ENCODE measurements around the gene WRNIP1.

The WRNIP1 gene

DNA sequence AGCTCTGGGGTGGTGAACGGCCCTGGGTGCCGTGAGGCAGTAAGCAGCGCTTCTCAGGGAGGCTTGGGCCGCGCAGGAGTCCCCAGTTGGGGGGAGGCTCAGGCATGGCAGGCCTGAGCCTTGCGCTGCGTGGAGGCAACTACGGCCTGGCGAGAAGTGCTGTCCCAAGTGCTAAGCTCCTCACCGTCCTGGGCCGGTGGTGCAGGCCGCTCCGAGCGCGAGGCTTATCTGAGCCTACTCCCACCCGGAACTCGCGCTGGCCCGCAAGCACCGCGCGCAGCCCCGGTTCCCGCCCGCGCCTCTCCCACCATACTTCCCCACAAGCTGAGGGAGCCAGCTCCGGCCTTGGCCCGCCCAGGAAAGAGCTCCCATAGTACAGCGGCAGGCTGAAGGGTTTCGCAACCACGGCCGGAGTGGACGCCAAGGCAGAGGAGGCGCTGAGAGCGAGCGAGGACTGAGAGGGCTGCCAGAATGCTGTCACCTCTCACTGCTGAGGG lies 1.8 kb upstream of the WRNIP1 start:
- DNase-seq (ENCODE audit: low spot score): no peak

DNA sequence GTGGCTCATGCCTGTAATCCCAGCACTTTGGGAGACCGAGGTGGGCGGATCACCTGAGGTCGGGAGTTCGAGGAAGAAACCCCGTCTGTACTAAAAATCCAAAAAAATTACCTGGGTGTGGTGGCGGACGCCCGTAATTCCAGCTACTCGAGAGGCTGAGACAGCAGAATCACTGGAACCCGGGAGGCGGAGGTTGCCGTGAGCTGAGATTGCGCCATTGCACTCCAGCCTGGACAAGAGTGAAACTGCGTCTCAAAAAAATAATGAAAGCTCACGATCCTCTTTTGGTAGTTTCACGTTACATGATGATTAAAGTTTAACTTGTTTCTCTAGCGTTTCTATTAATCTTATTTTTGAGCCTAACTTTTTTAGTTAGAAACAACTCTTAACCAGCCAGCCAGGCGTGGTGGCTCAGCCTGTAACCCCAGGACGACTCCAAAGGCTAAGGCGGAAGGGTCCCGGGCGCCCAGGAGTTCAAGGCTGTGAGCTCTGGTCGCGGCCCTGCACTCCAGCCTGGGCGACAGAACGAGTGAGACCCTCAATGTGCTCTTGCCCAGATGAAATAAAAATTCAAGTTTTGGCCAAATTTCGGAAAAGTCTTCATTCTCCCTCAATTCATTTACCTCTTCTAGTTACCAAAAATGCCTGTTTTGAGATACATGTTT lies 1.2 kb upstream of the WRNIP1 start:
- DNase-seq (ENCODE audit: low spot score): no peak

DNA sequence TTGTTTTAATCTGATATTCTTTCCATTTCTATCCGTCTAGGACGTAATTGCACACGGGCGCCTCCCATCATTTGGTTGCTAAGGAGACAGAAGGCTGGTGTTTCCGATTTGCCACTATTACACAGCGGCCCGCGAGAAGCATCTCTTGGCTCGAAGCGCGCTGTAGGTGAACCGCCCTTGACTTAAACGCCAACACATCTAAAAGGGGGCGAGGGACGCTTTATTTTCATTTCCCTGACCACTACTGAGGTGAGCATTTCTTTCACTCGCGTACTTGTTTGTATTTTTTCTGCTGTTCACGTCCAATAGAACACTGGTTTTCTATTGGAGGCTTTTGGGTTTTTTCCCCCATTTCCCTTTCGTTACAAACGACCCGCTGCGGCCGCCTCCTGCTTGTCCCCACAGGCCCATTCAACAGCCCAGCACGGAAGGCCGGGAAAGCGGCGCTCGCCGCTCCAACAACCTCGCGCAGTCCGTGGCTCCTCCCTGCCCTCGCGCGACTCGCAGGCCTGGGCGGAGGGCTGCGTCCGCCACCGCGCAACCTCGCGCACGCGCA lies 505 bp upstream of the WRNIP1 start:
- peak; percentile 70 for DNase-seq (ENCODE audit: low spot score)

GRCh38 chr6:2765896-2766766 lies 938 bp downstream of the WRNIP1 start:
- DNase-seq (ENCODE audit: low spot score): peak; percentile 36

DNA sequence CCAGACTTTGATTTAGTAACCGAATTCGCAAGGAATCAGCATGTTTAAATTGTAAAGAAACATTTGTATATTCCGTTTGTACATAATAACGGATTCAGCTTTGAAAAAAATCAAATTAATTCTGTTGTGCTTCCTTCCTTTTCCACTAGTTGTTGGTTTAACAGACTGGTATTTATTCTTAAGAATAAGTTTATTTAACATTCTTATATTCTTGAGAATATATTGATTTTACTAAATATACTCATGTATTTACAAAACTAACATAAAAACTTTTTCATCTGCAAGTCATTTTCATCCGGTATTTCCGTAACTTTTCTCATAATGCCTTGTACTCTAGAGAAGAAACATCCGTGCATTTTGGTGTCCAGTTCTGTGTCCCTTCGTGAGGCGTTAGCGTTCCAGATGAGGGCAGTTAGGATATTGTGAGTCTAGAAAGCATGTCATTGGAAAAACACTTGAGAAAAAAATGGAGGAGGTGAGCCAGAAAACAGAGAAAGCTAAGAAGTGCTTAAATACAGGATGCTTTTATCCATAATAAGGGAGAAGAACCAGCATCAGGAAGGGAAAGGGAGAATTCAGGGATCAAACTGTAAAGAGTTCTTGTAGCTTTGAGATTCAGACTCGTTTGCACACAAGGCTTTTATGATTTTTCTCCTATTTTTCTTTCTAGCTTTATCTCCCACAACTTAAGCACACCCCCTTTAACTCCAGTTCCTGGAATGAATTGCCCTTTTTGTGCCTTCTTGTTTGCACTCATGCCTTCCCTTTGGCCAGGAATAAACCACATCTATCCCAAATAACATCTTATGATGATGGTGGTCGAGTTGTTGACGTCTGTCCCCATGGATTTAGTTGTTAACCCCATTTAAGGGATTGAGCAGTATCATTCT lies 1.8 kb downstream of the WRNIP1 start:
- no peak for DNase-seq (ENCODE audit: low spot score)

DNA sequence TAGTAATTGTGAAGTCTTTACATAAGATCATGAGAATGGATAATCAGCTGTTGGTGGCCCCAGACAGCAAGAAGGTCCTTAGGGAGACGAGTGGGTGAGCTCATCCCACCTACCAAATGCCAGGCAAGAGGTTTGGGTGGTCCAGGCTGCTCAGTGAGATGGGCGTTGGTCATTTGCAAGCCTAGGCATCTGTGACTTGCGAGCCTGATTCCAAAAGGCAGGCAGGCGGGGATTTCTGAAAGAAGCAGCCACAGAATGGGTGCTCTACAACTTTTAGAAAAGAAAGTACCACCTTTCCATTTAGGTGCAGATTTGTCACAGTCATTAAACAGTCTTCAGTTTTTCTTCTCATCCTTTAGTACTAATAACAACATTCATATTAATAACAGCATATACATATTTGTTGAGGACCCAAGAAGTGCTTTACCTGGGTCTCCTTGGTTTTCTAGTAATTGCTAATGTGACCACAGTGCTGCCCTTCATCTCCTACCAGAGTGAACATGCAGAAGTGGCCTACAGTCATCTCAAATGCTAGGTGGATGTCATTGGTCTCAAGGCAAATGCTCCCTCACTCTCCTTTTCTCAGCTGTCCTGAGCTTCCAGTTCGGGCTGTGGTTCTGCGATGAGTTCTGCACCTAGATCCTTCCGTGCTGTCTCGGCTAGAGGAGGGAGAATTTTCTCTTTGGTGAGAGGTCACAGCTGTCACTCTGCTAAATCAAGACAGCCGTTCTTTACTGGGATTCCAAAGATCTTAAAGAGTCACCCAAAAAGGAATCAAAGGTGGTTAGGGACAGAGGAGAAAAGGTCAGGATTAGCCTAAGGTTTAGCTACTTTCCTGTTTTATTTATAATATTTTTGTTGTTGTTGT lies 2.7 kb downstream of the WRNIP1 start:
- no peak for DNase-seq (ENCODE audit: low spot score)

GRCh38 chr6:2768696-2769095 lies 3.5 kb downstream of the WRNIP1 start:
- no peak for DNase-seq (ENCODE audit: low spot score)

- no peak for DNase-seq (ENCODE audit: low spot score)
Observed at GRCh38 chr6:2770171-2770570, 5.0 kb downstream of the WRNIP1 start.

DNA sequence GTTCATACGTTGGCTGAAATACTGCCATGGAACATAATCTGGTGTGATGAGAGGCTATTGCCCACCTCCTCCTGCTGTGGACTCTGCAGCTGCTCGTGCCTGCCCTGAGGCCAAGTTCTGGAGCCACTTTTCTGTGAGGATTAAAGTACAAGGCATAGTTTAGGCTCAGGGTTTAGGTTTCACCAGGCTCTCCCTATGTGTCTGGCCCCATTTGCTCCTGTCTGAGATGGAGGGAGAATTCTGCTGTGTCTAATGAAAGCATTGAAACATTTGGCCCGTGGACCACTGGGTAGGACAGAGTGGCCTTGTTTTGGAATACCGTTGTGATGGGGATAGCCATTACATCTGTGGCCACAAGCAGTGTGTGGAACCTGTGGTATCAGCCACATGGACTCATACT lies 5.9 kb downstream of the WRNIP1 start:
- no peak for DNase-seq (ENCODE audit: low spot score)

GRCh38 chr6:2772840-2773239 lies 7.6 kb downstream of the WRNIP1 start:
- DNase-seq (ENCODE audit: low spot score): no peak

- no peak for DNase-seq (ENCODE audit: low spot score)
Observed at GRCh38 chr6:2773449-2773848, 8.3 kb downstream of the WRNIP1 start.

GRCh38 chr6:2775003-2775402 lies 9.8 kb downstream of the WRNIP1 start:
- DNase-seq (ENCODE audit: low spot score): no peak

DNA sequence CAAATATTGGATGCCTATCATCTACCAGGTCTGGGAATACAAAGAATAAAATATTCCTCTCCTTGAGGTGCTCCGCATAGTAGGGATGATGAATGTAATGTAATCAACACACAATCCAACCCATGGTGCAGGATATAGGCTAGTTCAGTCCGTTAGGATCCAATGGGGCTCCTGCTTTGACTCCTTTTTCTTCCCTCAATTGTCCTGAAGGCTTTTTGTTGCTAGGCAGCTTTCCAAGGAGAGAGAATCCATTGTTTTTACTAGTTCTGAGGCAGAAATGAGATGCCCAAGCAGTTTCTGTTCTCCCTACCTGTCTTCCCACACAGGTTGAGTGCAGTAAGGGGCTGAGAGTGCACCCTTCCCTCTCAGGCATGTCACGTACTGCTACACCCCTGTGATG lies 12.1 kb downstream of the WRNIP1 start:
- DNase-seq (ENCODE audit: low spot score): no peak

DNA sequence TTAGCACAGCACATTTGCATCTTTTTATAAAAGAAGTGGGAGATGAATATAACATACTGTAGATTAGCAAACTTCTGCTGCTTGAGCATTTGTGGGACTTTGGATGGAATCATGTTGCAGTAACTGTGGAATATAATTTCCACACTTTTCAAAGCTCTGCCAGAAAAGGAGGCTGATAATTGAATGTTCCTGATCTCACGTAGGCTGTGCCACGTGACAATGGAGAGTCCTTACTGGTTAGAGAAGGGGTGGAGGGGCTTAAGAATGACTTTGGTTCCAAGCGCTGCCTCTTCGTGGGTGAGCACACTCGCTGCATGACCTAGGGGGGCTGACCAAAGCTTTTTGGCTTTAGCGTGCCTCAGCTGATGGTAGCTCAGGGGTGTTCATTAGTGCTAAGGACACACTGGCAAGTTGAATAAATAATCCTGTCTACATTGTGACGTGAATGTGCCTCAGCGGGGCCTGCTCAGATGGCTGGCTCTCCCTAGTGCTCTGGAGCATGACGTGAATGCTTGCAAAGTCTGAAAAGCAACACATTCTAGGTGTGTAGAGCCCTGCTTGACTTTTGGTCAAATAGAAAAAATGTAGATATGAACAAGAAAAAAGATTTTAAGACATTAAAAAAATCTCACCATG lies 15.0 kb downstream of the WRNIP1 start:
- DNase-seq (ENCODE audit: low spot score): no peak

DNA sequence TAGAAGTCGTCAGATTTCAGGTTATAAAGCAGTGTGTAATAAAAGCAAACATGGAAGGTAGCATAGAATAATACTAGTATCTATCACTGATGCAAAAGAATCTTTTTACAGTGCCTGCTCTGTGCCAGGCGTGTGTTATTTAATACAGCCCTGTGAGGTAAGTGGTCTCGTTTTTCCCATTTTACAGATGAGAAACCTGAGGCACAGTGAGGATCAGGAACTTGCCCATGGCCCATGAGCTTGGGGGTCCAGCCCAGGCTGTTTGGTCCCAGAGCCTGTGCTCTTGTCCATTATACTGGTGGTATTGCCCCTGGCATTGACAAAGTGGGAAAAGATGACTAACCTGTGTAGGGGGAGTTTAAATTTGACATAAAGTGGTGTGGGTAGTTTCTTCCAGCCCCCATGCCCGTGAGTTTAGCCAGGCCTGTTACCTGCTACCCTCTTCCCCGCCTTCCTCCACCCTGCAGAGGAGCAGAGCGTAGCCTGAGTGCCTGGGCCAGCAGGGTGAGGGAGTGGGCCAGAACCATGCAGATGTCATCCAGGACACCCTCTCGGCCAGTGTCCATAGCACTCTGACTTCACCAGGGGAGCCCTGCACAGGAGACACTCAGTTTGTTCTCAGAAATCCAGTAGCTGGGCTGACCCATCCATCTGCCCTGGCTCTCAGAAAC lies 16.6 kb downstream of the WRNIP1 start:
- DNase-seq (ENCODE audit: low spot score): no peak

- no peak for DNase-seq (ENCODE audit: low spot score)
Observed at GRCh38 chr6:2782356-2782708, 17.1 kb downstream of the WRNIP1 start.

- no peak for DNase-seq (ENCODE audit: low spot score)
Observed at GRCh38 chr6:2782825-2783187, 17.6 kb downstream of the WRNIP1 start.

GRCh38 chr6:2783188-2783963 lies 18.2 kb downstream of the WRNIP1 start:
- no peak for DNase-seq (ENCODE audit: low spot score)

DNA sequence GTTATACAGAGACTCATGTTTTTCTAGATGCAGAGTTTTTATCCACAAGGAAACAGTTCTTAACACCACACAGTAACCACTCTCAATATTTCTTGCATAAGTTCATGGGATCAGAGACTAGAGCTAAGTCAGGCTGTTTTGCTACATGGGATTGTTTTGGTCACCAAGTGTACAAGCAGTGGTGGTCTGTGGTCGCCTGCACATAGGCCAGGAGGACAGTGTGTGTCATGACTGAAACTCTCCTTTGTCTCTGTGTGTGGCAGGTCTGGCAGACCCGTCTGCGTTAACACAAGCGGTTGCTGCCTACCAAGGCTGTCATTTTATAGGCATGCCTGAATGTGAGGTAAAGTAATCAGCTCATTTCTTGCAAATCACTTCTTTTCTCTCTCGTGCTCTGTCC lies 18.9 kb downstream of the WRNIP1 start:
- DNase-seq (ENCODE audit: low spot score): no peak

Measured in germinal center (tissue), 1 donor.